Stimulated activated CD4-positive, alpha-beta T cell treated with anti-CD3 and anti-CD28 coated beads, Interleukin-4, amount 100 ng/mL, for 1 hour (primary cell): ENCODE data around the gene VPS41.

Source experiments
- DNase-seq: peaks from one replicate; pipeline ENCODE4 v3.0.0-alpha.2; 2020

The VPS41 gene

DNA sequence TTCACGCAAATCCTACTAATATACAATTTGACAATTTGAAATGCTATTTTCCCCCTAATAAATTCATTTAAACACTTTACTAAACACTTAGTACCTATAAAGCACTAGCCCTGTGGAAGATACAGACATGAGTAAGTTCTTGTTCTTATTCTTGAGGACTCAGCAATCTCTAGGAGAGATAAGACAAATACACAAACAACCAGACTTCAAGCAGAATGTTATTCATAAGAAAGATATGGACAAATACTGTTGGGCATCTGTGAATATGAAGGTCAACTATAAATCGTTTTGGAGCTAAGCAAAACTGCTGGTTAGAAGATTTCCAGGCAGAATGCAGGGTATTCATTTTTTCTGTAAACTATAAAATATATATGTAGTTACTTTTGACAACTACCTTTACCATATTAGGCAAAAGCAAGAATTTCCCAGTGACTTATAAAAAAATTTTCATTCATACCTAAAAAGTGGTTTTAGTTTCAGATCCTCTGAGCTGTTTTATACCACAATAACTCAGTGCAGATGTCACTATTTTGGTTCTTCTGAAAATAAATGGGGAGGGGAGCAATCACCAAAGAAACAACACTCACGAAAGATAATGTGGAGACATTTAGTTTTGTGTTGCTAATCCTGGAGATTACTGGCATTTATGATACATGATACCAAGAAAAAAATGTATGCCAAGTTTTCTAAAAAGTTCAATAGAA lies 3.8 kb downstream of the VPS41 start:
- no peak for DNase-seq

DNA sequence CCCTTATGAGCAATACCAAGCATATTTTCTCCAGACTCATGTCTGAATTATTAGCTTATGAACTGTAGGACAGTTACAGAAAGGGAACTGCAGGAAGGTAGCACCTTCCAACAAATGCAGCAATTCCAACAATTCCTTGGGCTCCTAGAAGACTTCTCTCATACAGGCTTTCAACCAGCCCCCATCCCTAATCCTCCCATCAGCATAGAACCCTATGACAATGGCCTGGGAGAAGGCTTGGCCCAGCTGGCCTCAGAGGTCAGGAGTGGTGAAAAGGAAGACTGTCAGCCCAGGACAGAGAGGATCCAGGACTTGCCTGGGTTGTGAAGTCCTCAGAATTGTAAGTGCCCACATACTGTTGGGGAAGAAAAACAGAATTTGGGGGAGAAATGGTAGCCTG lies 5.9 kb downstream of the VPS41 start:
- DNase-seq: no peak

- DNase-seq: no peak
Measured at GRCh38 chr7:38902449-38902848, 6.5 kb downstream of the VPS41 start.

DNA sequence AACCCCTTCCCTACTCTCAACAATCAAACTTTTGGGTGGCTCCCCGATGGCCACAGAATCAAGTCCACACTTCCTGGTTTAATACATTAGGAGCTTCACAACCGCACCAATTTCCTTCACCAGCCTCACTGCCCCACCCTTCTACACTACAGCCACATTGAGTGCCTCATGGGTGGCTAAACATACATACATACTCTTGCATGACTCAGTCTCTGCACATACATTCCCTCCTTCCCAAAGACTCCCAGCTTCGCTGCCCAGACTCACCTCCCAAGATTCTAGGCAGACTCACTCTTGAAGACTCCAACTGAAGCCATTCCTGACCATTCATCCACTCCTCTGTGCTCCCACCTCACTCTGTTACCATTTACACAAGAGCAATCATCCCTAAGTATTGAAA lies 15.9 kb downstream of the VPS41 start:
- no peak for DNase-seq

- DNase-seq: no peak
Measured at GRCh38 chr7:38890597-38890996, 18.4 kb downstream of the VPS41 start.

- DNase-seq: no peak
Measured at GRCh38 chr7:38889872-38890432, 19.0 kb downstream of the VPS41 start.

- DNase-seq: no peak
Measured at GRCh38 chr7:38889079-38889478, 19.9 kb downstream of the VPS41 start.

- no peak for DNase-seq
Measured at GRCh38 chr7:38886265-38886664, 22.7 kb downstream of the VPS41 start.

GRCh38 chr7:38883706-38884105 lies 25.3 kb downstream of the VPS41 start:
- DNase-seq: no peak

- DNase-seq: no peak
Measured at GRCh38 chr7:38881947-38882684, 26.9 kb downstream of the VPS41 start.

GRCh38 chr7:38881015-38881414 lies 28.0 kb downstream of the VPS41 start:
- no peak for DNase-seq

DNA sequence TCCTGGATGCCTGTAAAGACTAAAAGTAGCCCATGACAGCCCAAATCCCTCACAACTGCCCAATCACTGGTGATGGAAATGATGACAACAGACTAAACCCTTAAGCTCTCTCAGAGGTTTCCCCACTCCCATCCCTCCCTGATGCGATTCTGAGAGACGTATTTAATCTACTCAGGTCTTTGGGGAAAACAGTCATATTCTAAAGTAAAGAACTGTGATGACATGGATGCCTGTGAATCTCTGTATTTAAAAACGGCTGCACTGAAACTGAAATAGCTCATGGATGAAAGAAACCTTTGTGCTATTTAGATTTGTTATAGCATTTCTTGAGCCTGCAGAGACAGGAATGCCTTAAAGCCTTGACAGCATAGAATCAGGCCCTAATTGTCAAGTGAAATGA lies 28.5 kb downstream of the VPS41 start:
- DNase-seq: no peak

GRCh38 chr7:38880035-38880434 lies 29.0 kb downstream of the VPS41 start:
- no peak for DNase-seq

GRCh38 chr7:38878694-38879457 lies 30.1 kb downstream of the VPS41 start:
- DNase-seq: no peak

- no peak for DNase-seq
Measured at GRCh38 chr7:38873433-38873832, 35.6 kb downstream of the VPS41 start.

DNA sequence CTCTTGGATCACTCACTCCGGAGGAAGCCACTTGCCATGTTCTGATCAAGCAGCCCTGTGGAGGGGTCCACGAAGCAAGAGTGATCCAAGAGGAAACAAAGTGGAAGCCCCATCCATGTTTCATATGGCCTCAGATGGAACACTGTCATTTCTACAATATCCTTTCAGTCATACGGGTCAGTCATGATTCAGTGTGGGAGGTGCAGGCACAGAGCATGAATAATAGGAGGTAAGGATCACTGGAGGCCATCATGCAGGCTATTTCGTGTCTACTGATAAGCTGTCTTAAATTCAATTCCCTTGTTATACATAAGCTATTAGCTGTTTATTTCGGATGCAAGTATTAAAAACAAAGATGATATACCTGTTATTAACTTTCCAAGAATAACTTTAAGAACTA lies 36.8 kb downstream of the VPS41 start:
- no peak for DNase-seq

- no peak for DNase-seq
Measured at GRCh38 chr7:38870147-38870546, 38.8 kb downstream of the VPS41 start.

GRCh38 chr7:38863601-38864291 lies 45.2 kb downstream of the VPS41 start:
- DNase-seq: no peak

- no peak for DNase-seq
Measured at GRCh38 chr7:38862666-38863065, 46.3 kb downstream of the VPS41 start.

DNA sequence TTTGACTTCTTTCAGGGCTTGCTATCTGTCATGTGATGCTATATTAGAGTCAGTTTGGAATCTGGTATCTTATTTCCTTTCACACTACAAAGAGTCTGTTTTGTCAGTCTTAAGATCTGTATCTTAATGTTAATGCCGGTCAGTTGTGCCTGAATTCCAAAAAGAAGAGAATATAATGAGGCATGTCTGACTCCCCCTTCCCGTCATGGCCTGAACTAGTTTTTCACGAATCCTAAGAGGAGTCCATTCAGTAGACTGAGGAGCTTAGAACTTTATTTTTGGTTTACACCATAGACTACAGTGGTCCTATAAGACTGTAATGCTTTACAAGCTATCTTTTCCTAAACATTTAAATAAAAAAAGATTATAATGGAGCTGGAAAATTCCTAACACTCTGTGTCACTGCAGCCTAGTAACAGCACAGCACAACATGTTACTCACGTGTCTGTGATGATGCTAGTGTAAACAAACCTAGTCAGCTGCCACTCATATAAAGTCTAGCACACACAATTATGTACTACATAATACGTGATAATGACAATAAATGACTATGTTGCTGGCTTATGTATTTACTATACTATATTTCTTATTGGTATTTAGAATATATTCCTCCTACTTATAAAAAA lies 50.6 kb downstream of the VPS41 start:
- DNase-seq: no peak

DNA sequence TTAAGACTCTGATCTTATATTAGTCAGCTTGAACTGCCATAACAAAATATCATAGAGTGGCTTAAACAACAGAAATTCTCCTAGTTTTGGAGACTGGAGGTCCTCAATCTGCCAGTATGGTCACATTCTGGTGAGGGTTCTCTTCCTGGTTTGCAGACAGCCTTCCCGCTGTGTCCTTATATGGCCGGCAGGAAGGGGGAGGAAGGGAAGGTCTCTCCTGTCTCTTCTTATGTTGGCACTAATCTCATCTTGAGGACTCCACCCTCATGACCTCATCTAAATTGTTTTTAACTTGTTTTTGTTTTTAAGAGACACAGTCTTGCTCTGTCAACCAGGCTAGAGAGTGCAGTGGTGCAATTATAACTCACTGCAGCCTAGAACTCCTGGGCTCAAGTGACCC lies 53.1 kb downstream of the VPS41 start:
- no peak for DNase-seq

DNA sequence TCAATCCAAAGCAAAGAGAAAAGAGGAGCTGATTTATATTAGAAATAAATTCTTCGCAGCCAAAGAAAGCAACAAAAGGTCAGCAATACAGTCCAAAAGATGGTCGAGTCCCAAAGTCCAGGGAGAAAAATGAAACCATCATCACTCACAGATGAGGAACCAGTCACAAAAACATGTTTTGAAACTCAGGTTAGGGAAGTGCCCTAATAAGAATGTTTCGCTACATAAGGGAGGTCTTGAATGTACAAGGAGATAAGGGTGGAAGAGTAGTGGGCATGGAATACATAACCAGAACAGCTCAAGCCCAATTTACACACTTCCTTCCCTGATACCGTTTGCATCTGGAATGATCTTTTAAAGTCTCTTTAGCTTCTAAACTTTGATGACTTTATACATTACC lies 53.6 kb downstream of the VPS41 start:
- no peak for DNase-seq
